Neuronal stem cell (in vitro differentiated cells): ENCODE measurements around the gene DNAH17.

ENCODE experiments used
- DNase-seq: peaks from one replicate; pipeline ENCODE4 v3.0.0-alpha.2; 2013; ENCODE audit warnings: low spot score
- H2AFZ ChIP-seq: one replicate; pipeline ENCODE4 v1.6.1; 2013; ENCODE audit warnings: mild to moderate bottlenecking, low read length, inconsistent platforms
- H2AK5ac ChIP-seq: 2 replicates; pipeline ENCODE4 v1.6.1; 2013; ENCODE audit warnings: low read depth, mild to moderate bottlenecking, inconsistent platforms, low read length, moderate library complexity, mixed read lengths
- H2BK120ac ChIP-seq: 2 replicates; pipeline ENCODE4 v1.6.1; 2013; ENCODE audit warnings: low read depth, mild to moderate bottlenecking, inconsistent platforms, low read length, moderate library complexity, mixed read lengths
- H2BK12ac ChIP-seq: one replicate; pipeline ENCODE4 v1.6.1; 2013; ENCODE audit warnings: low read length, inconsistent platforms
- H2BK15ac ChIP-seq: 2 replicates; pipeline ENCODE4 v1.6.1; 2013; ENCODE audit warnings: mild to moderate bottlenecking, low read length, inconsistent platforms, mixed read lengths
- H2BK5ac ChIP-seq: one replicate; pipeline ENCODE4 v1.6.1; 2013; ENCODE audit warnings: inconsistent platforms, mild to moderate bottlenecking, low read length, moderate library complexity
- H3K14ac ChIP-seq: one replicate; pipeline ENCODE4 v1.6.1; 2013; ENCODE audit warnings: low read length, inconsistent platforms
- H3K18ac ChIP-seq: 2 replicates; pipeline ENCODE4 v1.6.1; 2013; ENCODE audit warnings: low read length, inconsistent platforms
- H3K23ac ChIP-seq: 2 replicates; pipeline ENCODE4 v1.6.1; 2013; ENCODE audit warnings: low read depth, mild to moderate bottlenecking, mixed read lengths, low read length, inconsistent platforms; ENCODE audit not compliant: poor library complexity
- H3K27ac ChIP-seq: replicated peaks from 3 replicates; pipeline ENCODE4 v1.5.1; 2013; ENCODE audit warnings: low read length, inconsistent platforms
- H3K27me3 ChIP-seq, 3 experiments: 2 replicates each; pipeline ENCODE4 v1.6.1; 2013; ENCODE audit warnings: low read length in 3 of 3, mild to moderate bottlenecking in 2 of 3, inconsistent platforms in 1 of 3, low read depth in 1 of 3, mixed read lengths in 1 of 3, moderate library complexity in 1 of 3; ENCODE audit not compliant: control insufficient read depth in 3 of 3, insufficient read depth in 3 of 3
- H3K36me3 ChIP-seq, 2 donors: replicated peaks in 1 of 2; 2 replicates each; pipeline ENCODE4 v1.6.1; 2013; ENCODE audit warnings: low read length in 2 of 2; ENCODE audit not compliant: control insufficient read depth in 2 of 2, insufficient read depth in 2 of 2
- H3K4ac ChIP-seq: 2 replicates; pipeline ENCODE4 v1.6.1; 2013; ENCODE audit warnings: inconsistent platforms, mild to moderate bottlenecking, low read length, moderate library complexity
- H3K4me1 ChIP-seq, 2 donors: 1 replicate in 1 of 2; 2 replicates in 1 of 2; pipeline ENCODE4 v1.6.1; 2013; ENCODE audit warnings: low read length in 2 of 2, low read depth in 1 of 2; ENCODE audit not compliant: control insufficient read depth in 2 of 2, insufficient read depth in 1 of 2
- H3K4me2 ChIP-seq: one replicate; pipeline ENCODE4 v1.6.1; 2013; ENCODE audit warnings: mild to moderate bottlenecking, low read length, inconsistent platforms; ENCODE audit not compliant: insufficient read depth, poor library complexity, severe bottlenecking
- H3K4me3 ChIP-seq, 2 donors: 2 replicates each; pipeline ENCODE4 v1.5.1; 2013; ENCODE audit warnings: low read length in 2 of 2, mild to moderate bottlenecking in 2 of 2, inconsistent platforms in 1 of 2, moderate library complexity in 1 of 2
- H3K79me1 ChIP-seq: one replicate; pipeline ENCODE4 v1.6.1; 2013; ENCODE audit warnings: low read depth, mild to moderate bottlenecking, inconsistent platforms, low read length, moderate library complexity
- H3K9ac ChIP-seq: one replicate; pipeline ENCODE4 v1.6.1; 2013; ENCODE audit warnings: mild to moderate bottlenecking, low read depth, low read length, inconsistent platforms; ENCODE audit not compliant: poor library complexity
- H3K9me3 ChIP-seq, 2 donors: replicated peaks in 1 of 2; 2 replicates each; pipeline versions ENCODE3 to v1.6.1; 2013; ENCODE audit warnings: low read length in 2 of 2, mild to moderate bottlenecking in 2 of 2, inconsistent platforms in 1 of 2, low read depth in 1 of 2, mixed read lengths in 1 of 2, moderate library complexity in 1 of 2; ENCODE audit not compliant: control insufficient read depth in 2 of 2, insufficient read depth in 1 of 2
- H4K8ac ChIP-seq: one replicate; pipeline ENCODE4 v1.6.1; 2013; ENCODE audit warnings: low read depth, mild to moderate bottlenecking, inconsistent platforms, low read length, moderate library complexity
- H4K91ac ChIP-seq: one replicate; pipeline ENCODE4 v1.6.1; 2013; ENCODE audit warnings: low read length, low read depth, mild to moderate bottlenecking, inconsistent platforms; ENCODE audit not compliant: poor library complexity
- WGBS, 2 donors: extraction: QIAGEN DNeasy Blood & Tissue Kit; methylation state at CpG; one replicate each; pipeline ENCODE4 v1.1.7; 2013; ENCODE audit warnings: missing lambda C conversion rate in 2 of 2, mixed read lengths in 1 of 2; ENCODE audit not compliant: insufficient read length in 2 of 2, insufficient replicate concordance in 1 of 2; ENCODE audit errors: extremely low coverage in 2 of 2; 5-methylcytosine and 5-hydroxymethylcytosine counted together

Gene DNAH17

GRCh38 chr17:78460176-78460675 lies 117.0 kb downstream of the DNAH17 start:
- Histone ChIP-seq H2BK5ac (no peak overlapping the region), H2BK120ac (peak overlapping the region; percentile 1), H3K14ac (no peak overlapping the region), H3K4ac (no peak overlapping the region), H3K4me1 (no peaks in the 10 kb centered on the region), H3K9me3 (peaks cover 0 to 2% of the 10 kb centered on the region in 2 donors), H3K18ac (no peak overlapping the region), H3K79me1 (no peaks in the 10 kb centered on the region), H4K91ac (no peak overlapping the region), H3K4me3 (no peak overlapping the region), H2AFZ (no peak overlapping the region), H3K9ac (peak overlapping the region; percentile 46), H2AK5ac (peak overlapping the region; percentile 53), H2BK15ac (no peak overlapping the region), H3K36me3 (no peaks in the 10 kb centered on the region), H3K27ac (no peak overlapping the region), H2BK12ac (no peak overlapping the region), H4K8ac (no peak overlapping the region), H3K23ac (no peak overlapping the region), H3K27me3 (peaks cover 0 to 2% (median 0%) of the 10 kb centered on the region in 3 experiments), H3K4me2 (no peak overlapping the region)
- DNase-seq, result no peak
- WGBS, 2 donors, result no CpG with 5 or more reads among the region's 11 CpGs

- H3K9ac ChIP-seq, result peak overlapping the region; percentile 12
- peak overlapping the region; percentile 53 for H2AK5ac ChIP-seq
- H2AFZ ChIP-seq, result no peak overlapping the region
- no peak overlapping the region for H4K91ac ChIP-seq
- no peaks in the 10 kb centered on the region for H3K79me1 ChIP-seq
- H3K14ac ChIP-seq, result no peak overlapping the region
- no peak overlapping the region for H2BK12ac ChIP-seq
- WGBS, 2 donors, result no CpG with 5 or more reads among the region's 21 CpGs
- H3K36me3 ChIP-seq, result no peaks in the 10 kb centered on the region
- no peak overlapping the region for H4K8ac ChIP-seq
- no peak overlapping the region for H3K4ac ChIP-seq
- H3K9me3 ChIP-seq, result peaks cover 0 to 2% of the 10 kb centered on the region in 2 donors
- no peak overlapping the region for H3K27ac ChIP-seq
- H3K4me2 ChIP-seq, result no peak overlapping the region
- no peak overlapping the region for H3K23ac ChIP-seq
- DNase-seq, result no peak
- peaks cover 0 to 2% (median 0%) of the 10 kb centered on the region in 3 experiments for H3K27me3 ChIP-seq
- no peak overlapping the region for H3K4me3 ChIP-seq
- H3K18ac ChIP-seq, result peak overlapping the region; percentile 13
- H2BK5ac ChIP-seq, result no peak overlapping the region
- no peak overlapping the region for H2BK15ac ChIP-seq
- H3K4me1 ChIP-seq, result no peaks in the 10 kb centered on the region
- peak overlapping the region; percentile 1 for H2BK120ac ChIP-seq
These were observed 117.5 kb downstream of the DNAH17 start for GRCh38 chr17:78459696-78460095.

GRCh38 chr17:78458736-78459335 lies 118.4 kb downstream of the DNAH17 start:
- Histone ChIP-seq H3K27me3 (no peaks in the 10 kb centered on the region), H3K4me1 (no peaks in the 10 kb centered on the region), H4K91ac (no peak overlapping the region), H2BK5ac (peak overlapping the region; percentile 59), H3K9ac (no peak overlapping the region), H3K36me3 (no peaks in the 10 kb centered on the region), H4K8ac (no peak overlapping the region), H3K4me2 (no peak overlapping the region), H2AFZ (peak overlapping the region; percentile 40), H2AK5ac (peak overlapping the region; percentile 53), H2BK12ac (peak overlapping the region; percentile 78), H3K14ac (no peak overlapping the region), H3K23ac (peak overlapping the region; percentile 17), H3K4me3 (no peak overlapping the region), H2BK120ac (no peak overlapping the region), H3K27ac (no peak overlapping the region), H3K9me3 (no peaks in the 10 kb centered on the region), H3K18ac (peak overlapping the region; percentile 3), H3K79me1 (no peaks in the 10 kb centered on the region), H2BK15ac (no peak overlapping the region), H3K4ac (no peak overlapping the region)
- no CpG with 5 or more reads among the region's 37 CpGs for whole genome bisulfite sequencing, 2 donors
- DNase-seq, result no peak

GRCh38 chr17:78458091-78458490 lies 119.1 kb downstream of the DNAH17 start:
- no peak for DNase-seq
- Histone ChIP-seq H3K14ac (no peak overlapping the region), H4K8ac (no peak overlapping the region), H3K4me2 (no peak overlapping the region), H2AFZ (no peak overlapping the region), H3K4me1 (no peaks in the 10 kb centered on the region), H2AK5ac (peak overlapping the region; percentile 29), H3K9ac (peak overlapping the region; percentile 56), H3K79me1 (no peaks in the 10 kb centered on the region), H3K23ac (no peak overlapping the region), H4K91ac (no peak overlapping the region), H2BK120ac (no peak overlapping the region), H3K4ac (no peak overlapping the region), H3K4me3 (no peak overlapping the region), H3K27me3 (peaks cover 0 to 4% (median 0%) of the 10 kb centered on the region in 3 experiments), H3K36me3 (no peaks in the 10 kb centered on the region), H2BK15ac (no peak overlapping the region), H3K9me3 (no peaks in the 10 kb centered on the region), H2BK5ac (peak overlapping the region; percentile 59), H3K18ac (peak overlapping the region; percentile 42), H3K27ac (no peak overlapping the region), H2BK12ac (no peak overlapping the region)
- WGBS, 2 donors, result no CpG with 5 or more reads among the region's 10 CpGs
